Measurements from ENCODE around the gene STAB2. TPM values are rescaled to one million over a fixed set of nuclear protein-coding genes. Genes with fewer than 3 reads are reported as not detected.
"Not testable (repeated sequence)": the region's sequence is repeated elsewhere in the genome, so short reads cannot be mapped to it uniquely, and the experiment has no call there.

STAB2 gene
- total and polyA plus RNA-seq, 8 donors: under 0.01 to 4.0 (median 0.95) TPM; not detected in 4

GRCh38 chr12:103809154-103809553, 222.1 kb downstream of the STAB2 start:
- 57 to 80% (median 76%) methylated on average over 4 of the region's 4 CpGs for WGBS, 5 donors
- no peak overlapping the region for H3K4me3 ChIP-seq
- peaks cover 5 to 36% (median 21%) of the 10 kb centered on the region in 4 donors for H3K36me3 ChIP-seq
- H3K4me1 ChIP-seq: peaks cover 9 to 52% (median 29%) of the 10 kb centered on the region in 4 donors
- no peak for DNase-seq
- no peaks in the 10 kb centered on the region for H3K9me3 ChIP-seq
- no peaks in the 10 kb centered on the region for H3K27me3 ChIP-seq
- TF ChIP-seq POLR2A (IDR thresholded peaks at IDR 0.05): no peak
- TF ChIP-seq POLR2AphosphoS5 (IDR thresholded peaks at IDR 0.05): no peak
- no peak for TF ChIP-seq CTCF (IDR thresholded peaks at IDR 0.05)
- intact Hi-C loops (cut with DNase I; ENCODE audit: low total_unique reads): no loop called here
- no peak overlapping the region for H3K27ac ChIP-seq

GRCh38 chr12:103809639-103810038, 222.6 kb downstream of the STAB2 start:
- DNase-seq; H3K27me3 ChIP-seq; H3K9me3 ChIP-seq; intact Hi-C loops (cut with DNase I; ENCODE audit: low total_unique reads); H3K27ac ChIP-seq; H3K4me3 ChIP-seq: not testable (repeated sequence)
- WGBS, 5 donors: 65 to 93% (median 85%) methylated on average over 6 to 7 of the region's 7 CpGs
- Histone ChIP-seq H3K4me1 (peaks cover 9 to 47% (median 28%) of the 10 kb centered on the region in 4 donors), H3K36me3 (peaks cover 5 to 37% (median 24%) of the 10 kb centered on the region in 4 donors)

GRCh38 chr12:103810111-103810510, 223.0 kb downstream of the STAB2 start:
- intact Hi-C loops (cut with DNase I; ENCODE audit: low total_unique reads): no loop called here
- Histone ChIP-seq H3K4me1 (peaks cover 4 to 45% (median 25%) of the 10 kb centered on the region in 4 donors), H3K4me3 (no peak overlapping the region), H3K27ac (no peak overlapping the region), H3K27me3 (no peaks in the 10 kb centered on the region), H3K36me3 (peaks cover 5 to 37% (median 24%) of the 10 kb centered on the region in 4 donors), H3K9me3 (no peaks in the 10 kb centered on the region)
- no peak for TF ChIP-seq CTCF (IDR thresholded peaks at IDR 0.05)
- no peak for TF ChIP-seq EP300 (IDR thresholded peaks at IDR 0.05)
- TF ChIP-seq POLR2AphosphoS5 (IDR thresholded peaks at IDR 0.05): no peak
- no peak for TF ChIP-seq POLR2A (IDR thresholded peaks at IDR 0.05)
- DNase-seq: no peak
- 73 to 84% (median 79%) methylated on average over 5 of the region's 5 CpGs for WGBS, 5 donors

- TF ChIP-seq CTCF (IDR thresholded peaks at IDR 0.05) (no peak), POLR2AphosphoS5 (IDR thresholded peaks at IDR 0.05) (no peak), POLR2A (IDR thresholded peaks at IDR 0.05) (no peak), EP300 (IDR thresholded peaks at IDR 0.05) (no peak)
- Histone ChIP-seq H3K36me3 (peaks cover 5 to 37% (median 24%) of the 10 kb centered on the region in 4 donors), H3K27ac (no peak overlapping the region), H3K9me3 (no peaks in the 10 kb centered on the region), H3K4me1 (peaks cover 0 to 31% (median 13%) of the 10 kb centered on the region in 4 donors), H3K27me3 (no peaks in the 10 kb centered on the region), H3K4me3 (no peak overlapping the region)
- no peak for DNase-seq
- WGBS, 5 donors: 82 to 97% (median 88%) methylated on average over 6 of the region's 6 CpGs
- intact Hi-C loops (cut with DNase I; ENCODE audit: low total_unique reads): no loop called here
These were observed 224.7 kb downstream of the STAB2 start for GRCh38 chr12:103811791-103812190.

- Histone ChIP-seq H3K36me3 (peaks cover 5 to 37% (median 24%) of the 10 kb centered on the region in 4 donors), H3K27ac (no peak overlapping the region), H3K27me3 (no peaks in the 10 kb centered on the region), H3K4me3 (no peak overlapping the region), H3K9me3 (no peaks in the 10 kb centered on the region), H3K4me1 (peaks cover 0 to 22% (median 8%) of the 10 kb centered on the region in 4 donors)
- intact Hi-C loops (cut with DNase I; ENCODE audit: low total_unique reads): no loop called here
- DNase-seq: no peak
- no peak for TF ChIP-seq POLR2AphosphoS5 (IDR thresholded peaks at IDR 0.05)
- no peak for TF ChIP-seq POLR2A (IDR thresholded peaks at IDR 0.05)
- no peak for TF ChIP-seq EP300 (IDR thresholded peaks at IDR 0.05)
- TF ChIP-seq CTCF (IDR thresholded peaks at IDR 0.05): no peak
- 97 to 100% (median 98%) methylated on average over 1 of the region's 1 CpG for WGBS, 5 donors
These were observed 225.7 kb downstream of the STAB2 start for GRCh38 chr12:103812789-103813188.
